Spleen (tissue), 7 donors: ENCODE results near the gene MYOCD.

Experiments
- POLR2AphosphoS5 ChIP-seq, 3 donors: sonication (generic); formaldehyde crosslinking; IDR thresholded peaks; one replicate each; pipeline ENCODE4 v1.5.1; 2017; ENCODE audit warnings: antibody characterized with exemption in 3 of 3
- TF ChIP-seq, protein P1 (sequence below), 11 experiments: fragments of 200-600 bp in 7 of 11; fragments of 450-650 bp in 4 of 11; sonication (generic) in 4 of 11; IDR thresholded peaks in 8 of 11; conservative IDR thresholded peaks in 3 of 11; 1 replicate in 7 of 11; 2 replicates in 4 of 11; pipeline versions ENCODE4 v1.4.0 to v1.8.0; 2016 to 2021; ENCODE audit warnings: antibody characterized with exemption in 11 of 11, inconsistent platforms in 4 of 11, mild to moderate bottlenecking in 1 of 11
- donor health status: DM: no; HTN: no; CAD: no; lungs with moderate emphysema.
- donor health status: DM: no; HTN: no; CAD: no.
- donor health status: DM: no; HTN: no; CAD: no.

DNA sequence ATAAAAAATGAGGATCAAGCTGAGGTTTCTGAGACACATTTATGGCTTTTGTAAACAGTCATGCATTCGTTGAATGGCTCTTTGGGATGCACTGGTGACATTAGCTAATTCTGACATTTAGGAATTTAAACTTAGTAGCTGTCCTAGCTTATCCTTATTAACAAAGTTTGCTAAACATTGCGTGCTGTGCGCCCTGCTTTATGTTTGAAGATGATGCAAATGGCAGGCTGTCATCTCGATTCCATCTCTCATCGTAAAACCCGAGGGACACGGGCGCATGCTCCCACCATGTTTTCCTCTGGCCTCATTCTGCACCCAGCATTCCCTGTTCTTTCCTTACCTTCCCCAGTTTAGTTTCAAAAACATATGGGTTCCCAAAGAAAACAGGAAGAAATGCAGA lies 69.8 kb downstream of the MYOCD start:
- TF ChIP-seq, protein P1, sequence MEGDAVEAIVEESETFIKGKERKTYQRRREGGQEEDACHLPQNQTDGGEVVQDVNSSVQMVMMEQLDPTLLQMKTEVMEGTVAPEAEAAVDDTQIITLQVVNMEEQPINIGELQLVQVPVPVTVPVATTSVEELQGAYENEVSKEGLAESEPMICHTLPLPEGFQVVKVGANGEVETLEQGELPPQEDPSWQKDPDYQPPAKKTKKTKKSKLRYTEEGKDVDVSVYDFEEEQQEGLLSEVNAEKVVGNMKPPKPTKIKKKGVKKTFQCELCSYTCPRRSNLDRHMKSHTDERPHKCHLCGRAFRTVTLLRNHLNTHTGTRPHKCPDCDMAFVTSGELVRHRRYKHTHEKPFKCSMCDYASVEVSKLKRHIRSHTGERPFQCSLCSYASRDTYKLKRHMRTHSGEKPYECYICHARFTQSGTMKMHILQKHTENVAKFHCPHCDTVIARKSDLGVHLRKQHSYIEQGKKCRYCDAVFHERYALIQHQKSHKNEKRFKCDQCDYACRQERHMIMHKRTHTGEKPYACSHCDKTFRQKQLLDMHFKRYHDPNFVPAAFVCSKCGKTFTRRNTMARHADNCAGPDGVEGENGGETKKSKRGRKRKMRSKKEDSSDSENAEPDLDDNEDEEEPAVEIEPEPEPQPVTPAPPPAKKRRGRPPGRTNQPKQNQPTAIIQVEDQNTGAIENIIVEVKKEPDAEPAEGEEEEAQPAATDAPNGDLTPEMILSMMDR (IDR thresholded peaks at IDR 0.05 in 8 of 11, conservative IDR thresholded peaks at IDR 0.05 in 3 of 11) = no peak
- TF ChIP-seq POLR2AphosphoS5 (IDR thresholded peaks at IDR 0.05) = no peak
